SU-DHL-6 (cell line): ENCODE data around the gene HOXA5.

Source experiments
- H2AFZ ChIP-seq: fragments of 200-600 bp; sonication (generic); 2 replicates; pipeline ENCODE4 v1.6.1; 2014; ENCODE audit warnings: low read depth, mild to moderate bottlenecking, moderate library complexity, mixed read lengths, antibody characterized with exemption, low read length; ENCODE audit not compliant: severe bottlenecking
- H3F3A ChIP-seq: fragments of 200-600 bp; shearing (Covaris generic); 2 replicates; pipeline ENCODE4 v1.6.0; 2016; ENCODE audit warnings: antibody characterized with exemption, mild to moderate bottlenecking; ENCODE audit not compliant: insufficient read depth
- H3K27ac ChIP-seq: fragments of 200-600 bp; sonication (generic); 2 replicates; pipeline ENCODE4 v1.5.1; 2016; ENCODE audit warnings: low read depth, mild to moderate bottlenecking, low read length, moderate library complexity, mixed read lengths
- H3K27me3 ChIP-seq: fragments of 200-600 bp; sonication (generic), shearing (Covaris generic); 2 replicates; pipeline ENCODE4 v1.6.0; 2014; ENCODE audit warnings: mild to moderate bottlenecking, low read length
- H3K36me3 ChIP-seq: fragments of 200-600 bp; sonication (generic); 2 replicates; pipeline ENCODE4 v1.6.1; 2014; ENCODE audit warnings: mild to moderate bottlenecking, low read length, mixed read lengths
- H3K4me2 ChIP-seq: fragments of 300-600, 200-600 bp; shearing (Covaris generic), sonication (generic); 2 replicates; pipeline ENCODE4 v1.6.0; 2014; ENCODE audit warnings: low read length, low read depth, mild to moderate bottlenecking; ENCODE audit not compliant: poor library complexity, severe bottlenecking
- H3K4me3 ChIP-seq: fragments of 200-600 bp; sonication (generic); 2 replicates; pipeline ENCODE4 v1.5.1; 2014; ENCODE audit warnings: antibody characterized with exemption, low read length, mild to moderate bottlenecking, mixed read lengths; ENCODE audit not compliant: insufficient read depth, poor library complexity, severe bottlenecking
- H3K79me2 ChIP-seq: fragments of 200-600 bp; sonication (generic); 2 replicates; pipeline ENCODE4 v1.6.1; 2014; ENCODE audit warnings: mild to moderate bottlenecking, low read length, moderate library complexity; ENCODE audit not compliant: insufficient read depth
- H3K9ac ChIP-seq: fragments of 200-600 bp; sonication (generic); 2 replicates; pipeline ENCODE4 v1.7.0; 2014; ENCODE audit warnings: mild to moderate bottlenecking, low read length
- H3K9me2 ChIP-seq: fragments of 200-600 bp; sonication (generic); replicated peaks from 2 replicates; pipeline ENCODE4 v1.6.1; 2014; ENCODE audit warnings: low read length; ENCODE audit not compliant: insufficient read depth
- H3K9me3 ChIP-seq: fragments of 200-600 bp; sonication (generic); 2 replicates; pipeline ENCODE4 v1.6.1; 2014; ENCODE audit warnings: low read length, mixed read lengths; ENCODE audit not compliant: insufficient read depth
- H4K20me1 ChIP-seq: fragments of 200-600 bp; sonication (generic); 2 replicates; pipeline ENCODE4 v1.6.1; 2014; ENCODE audit warnings: low read depth, mild to moderate bottlenecking, antibody characterized with exemption, low read length, moderate library complexity, mixed read lengths
- CTCF ChIP-seq: fragments of 200-600 bp; sonication (generic); IDR thresholded peaks from one replicate; pipeline ENCODE4 v1.5.1; 2017; ENCODE audit warnings: antibody characterized with exemption, mild to moderate bottlenecking, low read length, moderate library complexity; ENCODE audit not compliant: insufficient read depth, poor library complexity, severe bottlenecking
- EZH2phosphoT487 ChIP-seq: fragments of 200-600 bp; sonication (generic), shearing (Covaris generic); conservative IDR thresholded peaks from 2 replicates; pipeline ENCODE4 v1.6.1; 2018; ENCODE audit warnings: mild to moderate bottlenecking, antibody characterized with exemption, low read length, moderate library complexity, mixed read lengths

HOXA5 gene

GRCh38 chr7:27174874-27175625 lies 31.6 kb upstream of the HOXA5 start:
- Histone ChIP-seq H3K4me2 (no peak overlapping the region), H3K27ac (no peak overlapping the region), H3K9ac (no peak overlapping the region), H4K20me1 (no peaks in the 10 kb centered on the region), H2AFZ (no peak overlapping the region), H3K36me3 (no peaks in the 10 kb centered on the region), H3K4me3 (no peak overlapping the region), H3K9me2 (no peaks in the 10 kb centered on the region), H3K9me3 (no peaks in the 10 kb centered on the region), H3K79me2 (no peaks in the 10 kb centered on the region), H3F3A (no peaks in the 10 kb centered on the region), H3K27me3 (no peaks in the 10 kb centered on the region)
- TF ChIP-seq CTCF (no peak), EZH2phosphoT487 (no peak)

- H3K36me3 ChIP-seq, result no peaks in the 10 kb centered on the region
- TF ChIP-seq CTCF (no peak), EZH2phosphoT487 (no peak)
- no peak within 1 kb of the TSS for H3K9ac ChIP-seq
- H3K4me2 ChIP-seq, result no peak within 1 kb of the TSS
- no peaks in the 10 kb centered on the region for H3K79me2 ChIP-seq
- no peaks in the 10 kb centered on the region for H3F3A ChIP-seq
- H3K9me3 ChIP-seq, result no peaks in the 10 kb centered on the region
- no peaks in the 10 kb centered on the region for H4K20me1 ChIP-seq
- H2AFZ ChIP-seq, result no peak within 1 kb of the TSS
- no peaks in the 10 kb centered on the region for H3K9me2 ChIP-seq
- no peak within 1 kb of the TSS for H3K27ac ChIP-seq
- H3K4me3 ChIP-seq, result no peak within 1 kb of the TSS
- no peaks in the 10 kb centered on the region for H3K27me3 ChIP-seq
These were observed 30.7 kb upstream of the HOXA5 start, which contains the start of gene HOXA10 for GRCh38 chr7:27173956-27174873. HOXA10 (minus strand) TSS chr7:27174320; CDS start chr7:27174306, 14 bp downstream.

- TF ChIP-seq CTCF, result no peak
- H3F3A ChIP-seq, result no peaks in the 10 kb centered on the region
- no peaks in the 10 kb centered on the region for H3K9me3 ChIP-seq
- H3K27me3 ChIP-seq, result no peaks in the 10 kb centered on the region
- no peak overlapping the region for H2AFZ ChIP-seq
- H3K4me3 ChIP-seq, result no peak overlapping the region
- H3K27ac ChIP-seq, result no peak overlapping the region
- no peak overlapping the region for H3K9ac ChIP-seq
- H3K9me2 ChIP-seq, result no peaks in the 10 kb centered on the region
- H3K36me3 ChIP-seq, result no peaks in the 10 kb centered on the region
- H4K20me1 ChIP-seq, result no peaks in the 10 kb centered on the region
- H3K4me2 ChIP-seq, result no peak overlapping the region
- H3K79me2 ChIP-seq, result no peaks in the 10 kb centered on the region
These were observed 30.1 kb upstream of the HOXA5 start for GRCh38 chr7:27173511-27173955.
